ENCODE measurements around the gene RPN2.

Gene RPN2

DNA sequence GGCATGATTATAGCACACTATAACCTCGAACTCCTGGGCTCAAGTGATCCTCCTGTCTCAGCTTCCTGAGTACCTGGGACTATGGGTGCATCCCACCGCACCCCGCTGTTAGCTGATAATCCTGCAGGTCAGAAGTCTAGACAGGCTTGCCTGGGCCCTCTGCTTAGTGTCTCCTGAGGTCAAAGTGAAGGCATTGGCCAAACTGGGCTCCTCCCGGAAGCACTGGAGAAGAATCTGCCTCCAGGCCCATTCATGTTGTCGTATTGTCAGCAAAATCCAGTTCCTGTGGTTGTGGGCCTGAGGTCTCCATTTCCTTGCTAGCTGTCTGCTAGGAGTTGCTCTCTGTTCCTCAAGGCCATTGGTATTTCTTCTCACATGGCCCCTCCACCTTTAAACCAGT is 6.6 kb downstream of the RPN2 start:
- DNase-seq (ENCODE audit: low read depth), result no peak

DNA sequence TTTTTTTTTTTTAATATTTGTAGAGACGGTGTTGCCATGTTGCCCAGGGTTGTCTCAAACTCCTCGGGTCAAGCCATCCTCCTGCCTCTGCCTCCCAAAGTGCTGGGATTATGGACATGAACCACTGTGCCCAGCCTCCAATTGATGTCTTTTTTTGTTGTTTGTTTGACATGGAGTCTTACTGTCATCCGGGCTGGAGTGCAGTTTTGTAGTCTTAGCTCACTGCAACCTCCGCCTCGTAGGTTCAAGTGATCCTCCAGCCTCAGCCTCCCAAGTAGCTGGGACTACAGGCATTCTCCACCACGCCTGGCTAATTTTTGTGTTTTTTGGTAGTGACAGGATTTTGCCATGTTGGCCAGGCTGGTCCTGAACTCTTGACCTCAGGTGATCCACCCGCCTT is 9.7 kb downstream of the RPN2 start:
- no peak for DNase-seq (ENCODE audit: low read depth)

DNA sequence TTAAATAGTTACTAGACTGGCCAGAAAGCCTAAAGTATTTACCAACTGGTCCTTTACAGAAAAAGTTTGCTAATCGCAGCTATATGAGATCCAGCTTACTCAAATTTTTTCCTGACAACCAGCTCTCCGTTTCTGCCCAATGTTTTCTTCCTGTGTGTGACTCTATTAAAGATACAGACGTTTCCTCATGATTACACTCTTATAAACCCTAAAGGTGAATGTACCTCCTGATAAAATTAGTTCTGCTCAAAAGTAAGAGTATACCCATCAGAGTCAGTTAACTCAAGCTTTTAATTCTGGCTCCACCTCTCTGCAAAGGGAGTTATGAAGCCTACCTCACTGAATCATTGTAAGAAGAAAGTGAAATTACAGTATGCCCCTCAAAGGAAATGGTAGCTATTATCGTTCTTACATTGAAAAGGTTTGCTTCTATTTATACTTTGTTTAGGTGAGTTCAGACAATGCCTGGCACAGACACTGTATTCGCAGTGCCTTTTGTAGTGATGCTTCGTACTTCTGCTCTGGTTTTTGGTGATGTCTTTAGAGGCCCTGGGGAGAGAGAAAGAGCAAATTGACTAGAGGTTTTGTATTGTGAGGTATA is 10.4 kb downstream of the RPN2 start:
- DNase-seq (ENCODE audit: low read depth), result no peak

DNA sequence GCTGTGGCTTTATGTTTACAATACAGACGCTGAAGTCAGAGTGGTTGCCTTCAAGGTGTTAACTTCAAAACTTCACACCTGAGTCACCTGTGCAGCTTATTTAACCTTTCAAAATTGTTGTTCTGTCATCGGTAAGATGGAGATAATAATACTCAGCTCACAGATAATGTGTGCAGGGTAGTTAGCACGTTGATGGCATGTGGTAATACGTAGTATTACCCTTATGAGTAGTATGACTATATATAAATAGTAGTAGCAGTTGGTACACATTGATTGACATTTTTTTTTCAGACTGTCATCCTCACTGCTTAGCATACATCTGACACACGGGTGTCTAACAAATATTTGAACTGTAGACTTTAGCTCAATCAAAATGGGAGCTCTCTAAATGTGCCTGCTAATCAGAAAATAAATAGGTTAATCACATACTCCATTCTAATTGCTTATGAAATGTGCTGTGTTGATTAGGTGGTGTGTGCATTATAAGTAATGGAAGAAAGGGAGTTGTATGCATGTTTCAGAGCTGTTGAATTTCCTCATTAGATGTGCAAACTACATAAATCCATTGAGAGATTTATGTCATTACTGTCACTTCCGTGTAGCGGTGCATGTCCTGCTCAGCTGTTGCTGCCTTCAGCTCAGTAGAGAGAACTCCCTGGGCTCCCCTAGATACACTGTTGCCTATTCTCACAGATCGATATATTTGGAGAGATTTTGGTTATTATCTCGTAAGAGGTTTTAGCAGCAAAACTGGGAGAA is 11.4 kb downstream of the RPN2 start:
- no peak for DNase-seq (ENCODE audit: low read depth)

DNA sequence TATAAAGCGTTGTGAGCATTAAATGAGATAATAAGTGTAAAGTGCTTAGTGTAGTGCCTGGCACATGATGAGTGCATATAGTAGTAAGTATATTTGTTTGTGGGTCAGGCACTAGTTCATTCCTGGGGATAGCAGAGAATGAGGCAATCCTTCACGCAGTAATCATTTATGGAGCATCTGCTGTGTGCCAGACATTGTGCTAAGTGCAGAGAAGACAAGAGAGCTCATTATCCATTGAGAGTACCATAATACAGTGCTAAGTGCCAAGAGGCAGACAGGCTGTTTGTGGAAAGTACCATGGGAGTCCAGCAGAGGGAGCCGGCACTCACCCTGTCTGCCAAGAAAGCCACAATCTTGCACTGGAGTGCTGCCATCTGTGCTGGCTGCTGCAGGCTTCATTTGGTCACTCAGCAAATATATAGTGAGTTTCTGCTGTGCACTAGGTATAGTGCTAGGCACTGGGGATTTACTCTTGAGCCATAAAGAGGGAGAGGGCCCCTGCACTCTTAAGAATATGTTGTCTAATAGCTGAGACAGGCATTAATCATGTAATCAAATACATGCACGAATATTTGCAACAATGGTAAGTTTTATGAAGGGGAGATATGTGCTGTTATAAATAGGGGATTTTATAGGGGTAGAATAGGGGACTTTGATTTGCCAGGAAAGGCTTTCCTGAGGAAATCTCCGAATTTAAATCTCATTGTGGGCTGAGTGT is 13.2 kb downstream of the RPN2 start:
- peak; percentile 55 for DNase-seq (ENCODE audit: low read depth)

DNA sequence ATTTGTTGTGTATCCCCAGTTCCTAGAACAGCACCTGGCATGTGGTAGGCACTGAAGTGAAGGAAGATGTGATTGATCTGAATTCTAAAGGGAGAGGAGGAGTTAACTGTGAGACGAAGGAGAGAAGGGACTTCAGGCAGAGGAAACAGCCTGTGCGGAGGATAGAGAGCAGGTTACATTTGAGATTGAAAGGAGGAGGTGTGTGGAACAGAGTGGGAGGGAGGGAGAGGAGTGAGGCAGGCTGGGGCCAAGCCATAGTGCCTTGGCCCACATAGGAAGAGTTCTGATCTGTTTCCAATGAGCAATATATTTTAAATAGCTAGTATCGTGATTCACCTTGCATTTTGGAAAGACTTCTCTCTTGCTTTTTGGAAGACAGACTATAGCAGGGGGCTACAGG is 14.1 kb downstream of the RPN2 start:
- DNase-seq (ENCODE audit: low read depth), result no peak

DNA sequence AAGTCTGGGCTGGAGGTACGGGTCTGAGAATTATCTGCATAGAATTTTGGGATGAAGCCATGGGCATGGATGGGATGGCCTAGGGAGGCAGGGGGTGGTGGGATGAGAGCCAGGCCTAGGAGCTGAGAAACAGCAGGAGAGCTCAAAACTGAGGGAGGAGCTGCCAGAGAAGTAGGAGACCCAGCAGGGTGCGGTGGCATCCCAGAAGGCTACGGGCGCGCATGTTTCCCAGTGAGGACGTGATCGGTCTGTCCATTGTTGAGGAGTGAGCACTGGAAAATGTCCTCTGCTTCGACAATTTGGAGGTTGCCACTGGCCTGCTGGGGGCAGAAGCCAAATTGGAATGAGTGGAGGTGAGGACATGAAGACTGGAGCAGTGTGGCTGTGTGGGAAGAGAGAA is 14.7 kb downstream of the RPN2 start:
- no peak for DNase-seq (ENCODE audit: low read depth)

DNA sequence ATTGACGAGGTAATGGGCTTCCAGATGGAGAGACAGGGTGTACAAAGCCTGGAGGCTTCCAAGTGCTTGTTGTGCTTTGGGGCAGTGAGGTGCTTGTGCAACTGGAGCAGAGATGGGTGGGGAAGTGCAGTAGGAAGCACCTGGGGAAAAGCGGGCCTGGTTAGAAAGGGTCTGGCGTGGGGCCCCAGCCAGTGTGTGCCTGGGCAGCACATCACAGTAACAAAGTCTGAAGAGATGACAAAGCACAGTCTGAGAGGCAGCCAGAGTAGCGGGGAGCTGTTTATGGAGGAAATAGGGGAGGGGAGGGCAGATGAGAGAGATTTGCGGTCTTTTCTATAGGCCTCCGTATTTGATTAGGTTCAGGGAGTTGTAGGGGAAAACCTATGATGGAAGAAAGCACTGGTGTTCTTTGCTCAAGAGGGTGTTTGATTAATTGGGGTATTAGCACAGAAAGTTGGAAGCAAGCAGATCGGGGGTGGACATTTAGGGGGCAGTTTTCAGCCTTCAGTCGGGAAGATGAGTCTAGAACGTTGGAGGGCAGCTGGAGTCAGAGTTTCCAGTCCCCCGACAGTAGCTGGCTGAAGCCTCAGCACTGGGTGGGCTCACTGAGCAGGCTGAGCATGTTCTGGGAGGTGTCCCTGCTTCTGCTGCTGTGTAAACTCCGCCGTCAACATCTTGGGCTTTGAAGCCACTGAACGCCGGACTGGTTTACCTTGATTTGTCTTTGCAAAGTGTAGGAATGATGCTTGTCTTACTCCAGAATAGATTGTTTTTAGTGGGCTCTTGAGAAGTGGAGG is 15.7 kb downstream of the RPN2 start:
- no peak for DNase-seq (ENCODE audit: low read depth)

DNA sequence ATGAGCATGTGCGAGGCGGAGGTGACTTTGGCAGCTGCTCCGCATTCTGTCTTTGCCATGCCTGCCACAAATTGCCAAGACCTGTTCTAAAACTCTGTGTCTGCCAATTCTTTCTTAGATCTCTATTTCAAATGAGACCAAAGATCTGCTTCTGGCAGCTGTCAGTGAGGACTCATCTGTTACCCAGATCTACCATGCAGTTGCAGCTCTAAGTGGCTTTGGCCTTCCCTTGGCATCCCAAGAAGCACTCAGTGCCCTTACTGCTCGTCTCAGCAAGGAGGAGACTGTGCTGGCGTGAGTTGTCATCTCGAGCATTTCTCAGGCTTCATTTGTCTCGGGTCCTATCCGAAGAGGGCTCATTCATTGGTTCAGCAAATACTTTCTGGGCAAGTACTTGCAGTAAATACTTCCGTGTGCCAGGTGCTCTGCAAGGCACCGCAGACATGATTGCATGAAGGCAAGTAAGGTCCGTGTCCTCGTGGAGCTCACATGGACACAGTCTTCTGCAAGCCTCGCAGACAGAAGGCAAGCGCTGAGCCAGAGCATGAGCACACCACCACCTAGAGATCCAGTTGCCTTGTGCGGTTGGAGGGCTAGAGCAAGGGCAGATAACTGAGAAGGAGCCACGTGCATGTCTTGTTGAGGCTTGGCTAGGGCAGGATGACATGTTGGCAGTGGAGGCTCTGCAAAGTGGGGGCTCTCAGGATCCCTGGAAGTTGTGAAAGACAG is 20.0 kb downstream of the RPN2 start:
- no peak for DNase-seq (ENCODE audit: low read depth)

DNA sequence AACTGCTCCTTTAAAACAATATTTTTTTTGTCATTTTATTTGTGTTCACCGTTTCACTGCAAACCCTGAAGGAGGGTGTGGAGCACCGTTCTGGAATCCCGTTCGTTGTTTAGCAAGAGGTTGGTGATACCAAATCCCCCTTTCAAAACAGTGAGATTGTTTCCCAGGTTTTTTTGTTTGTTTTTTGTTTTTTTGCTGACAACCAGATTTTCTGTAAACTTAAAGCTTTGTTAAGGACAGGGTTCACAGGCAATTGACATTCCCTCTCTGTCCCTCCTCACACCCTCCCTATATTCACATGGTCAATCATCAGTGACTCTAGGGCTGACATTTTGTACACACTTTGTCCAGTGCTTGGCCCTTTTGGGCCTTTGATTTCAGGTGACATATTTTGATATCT is 21.2 kb downstream of the RPN2 start:
- no peak for DNase-seq (ENCODE audit: low read depth)

DNA sequence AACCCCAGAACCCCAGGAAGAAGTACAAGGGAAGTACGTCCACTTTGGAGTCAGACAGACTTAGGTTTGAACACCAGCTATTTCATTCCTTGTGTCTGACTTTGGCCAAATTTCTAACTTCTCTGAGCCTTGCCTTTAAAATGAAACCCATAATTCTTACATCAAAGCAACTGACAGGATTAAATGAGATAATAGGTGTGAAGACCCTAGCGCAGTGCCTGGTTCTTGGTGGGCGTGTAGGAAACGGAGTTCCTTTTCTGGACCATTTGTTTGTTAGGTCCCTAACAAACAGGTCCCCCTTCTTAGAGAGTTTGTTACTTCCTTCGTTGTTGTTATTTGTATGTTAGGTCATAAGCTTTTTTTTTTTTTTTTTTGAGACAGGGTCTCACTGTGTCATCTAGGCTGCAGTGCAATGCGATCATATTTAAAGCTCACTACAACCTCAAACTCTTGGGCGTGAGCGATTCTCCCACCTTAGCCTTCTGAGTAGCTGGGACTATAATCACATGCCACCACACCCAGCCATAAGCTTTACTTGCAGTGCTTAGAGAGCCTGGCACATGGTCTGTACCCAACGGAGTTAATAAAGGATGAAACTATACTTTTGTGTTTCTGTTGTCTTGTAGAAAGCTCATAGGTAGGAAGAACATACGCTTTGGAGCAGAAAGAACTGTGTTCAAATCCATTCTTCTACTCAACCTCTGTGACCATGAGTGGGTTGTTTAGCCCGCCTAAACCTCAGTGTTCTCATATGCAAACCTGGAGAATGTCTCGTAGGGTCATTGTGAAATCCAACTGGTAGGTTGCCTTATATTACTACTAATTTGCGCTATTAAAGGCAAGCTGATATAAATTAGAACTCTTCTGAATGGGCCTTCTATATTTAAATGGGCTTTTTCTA is 22.0 kb downstream of the RPN2 start:
- no peak for DNase-seq (ENCODE audit: low read depth)

DNA sequence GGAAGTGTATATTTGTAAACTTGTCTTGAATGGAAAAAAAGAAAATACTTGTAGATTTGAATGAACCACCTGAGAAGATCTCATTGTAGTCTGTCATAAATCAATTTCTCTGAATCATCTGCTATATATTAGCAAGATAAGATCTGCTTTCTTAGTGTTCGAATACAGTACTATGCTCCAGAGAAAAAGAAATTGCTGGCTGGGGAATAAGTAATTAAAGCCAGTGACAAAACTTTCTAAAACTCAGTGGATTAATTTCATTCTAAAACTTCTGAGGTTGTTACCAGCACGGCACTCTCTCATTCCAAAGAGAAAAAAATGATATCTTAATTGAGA is 22.7 kb downstream of the RPN2 start:
- DNase-seq (ENCODE audit: low read depth), result no peak

DNA sequence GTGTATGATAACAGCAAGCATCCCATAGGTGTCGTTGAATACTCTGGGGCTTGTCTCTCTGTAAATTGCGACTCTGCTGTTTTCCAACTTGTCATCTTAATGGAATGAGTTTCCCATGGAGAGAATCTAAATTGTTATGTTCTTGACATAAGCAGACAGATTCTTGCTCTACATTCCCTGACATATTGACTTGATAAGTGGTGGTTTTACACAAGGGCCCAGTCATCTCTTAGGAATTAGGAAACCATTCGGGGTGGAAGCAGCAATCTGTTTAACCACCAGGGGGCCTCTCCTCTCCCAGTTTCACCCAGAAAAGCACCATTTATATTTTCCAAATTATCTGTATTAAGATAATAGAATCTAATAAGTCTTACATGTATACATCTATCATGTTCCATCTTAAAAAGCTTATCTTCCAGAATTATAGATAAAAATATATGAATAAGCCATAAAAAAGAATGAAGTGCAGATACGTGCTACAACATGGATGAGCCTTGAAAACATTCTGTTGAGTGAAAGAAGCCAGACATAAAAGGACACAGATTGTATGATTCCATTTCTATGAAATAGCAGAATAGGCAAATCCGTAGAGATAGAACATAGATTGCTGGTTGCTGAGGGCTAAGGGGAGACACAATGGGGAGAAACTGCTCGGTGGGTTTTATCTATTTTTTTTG is 23.3 kb downstream of the RPN2 start:
- DNase-seq (ENCODE audit: low read depth), result no peak

DNA sequence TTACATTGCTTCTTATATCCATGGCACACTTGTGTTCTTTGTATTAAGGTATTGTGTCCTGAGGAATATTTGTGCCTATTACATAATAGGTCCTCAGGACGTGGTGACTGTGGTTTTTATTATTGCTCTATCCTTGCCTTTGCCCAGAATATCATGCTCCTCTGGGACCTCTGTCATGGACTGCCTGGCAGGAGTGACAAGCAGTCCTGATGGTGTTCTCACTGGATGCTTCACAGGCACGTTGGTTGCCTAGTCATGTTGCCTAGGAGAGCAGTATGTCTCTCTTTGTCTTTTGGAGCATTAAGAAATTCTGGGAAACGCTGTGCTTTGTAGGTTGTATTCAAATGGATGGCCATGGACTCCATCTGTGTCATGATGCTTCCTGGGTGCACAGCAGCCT is 24.9 kb downstream of the RPN2 start:
- no peak for DNase-seq (ENCODE audit: low read depth)

DNA sequence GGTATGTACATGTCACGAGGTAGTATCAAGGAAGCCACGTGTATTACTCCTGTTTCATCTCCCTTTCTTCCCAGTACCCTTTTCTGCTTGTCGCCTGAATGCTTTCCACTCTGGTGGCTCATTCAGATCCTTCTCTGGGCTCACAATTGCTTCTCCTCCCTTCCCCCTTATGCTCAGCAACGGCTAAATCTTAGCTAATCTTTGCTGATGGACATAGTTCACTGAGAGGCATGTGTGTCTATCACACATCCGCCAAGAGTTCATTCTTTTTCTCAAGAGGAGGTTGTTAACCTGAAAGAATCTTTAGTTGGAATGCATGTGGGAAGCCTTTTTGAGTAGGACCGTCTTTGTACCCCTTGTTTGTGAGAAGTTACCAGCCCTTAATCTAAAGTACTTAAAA is 26.0 kb downstream of the RPN2 start:
- no peak for DNase-seq (ENCODE audit: low read depth)

DNA sequence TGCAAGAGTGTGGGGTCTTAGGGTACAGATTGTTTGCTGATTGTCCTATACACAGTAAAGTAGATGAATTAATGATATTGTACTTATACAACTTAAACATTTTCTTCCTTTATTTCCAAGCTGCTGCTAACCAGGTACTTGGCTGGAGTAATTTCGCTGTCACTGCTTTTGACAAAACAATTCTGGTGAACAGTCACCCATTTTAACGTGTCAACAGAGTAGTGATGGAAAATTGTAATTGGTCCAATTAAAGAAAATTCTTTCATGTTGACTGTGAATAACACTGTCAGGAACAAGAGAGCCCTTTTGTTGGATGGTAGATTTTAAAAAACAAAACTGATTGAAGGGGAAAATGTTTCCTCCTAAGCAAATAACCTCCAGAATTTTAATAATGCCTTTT is 26.7 kb downstream of the RPN2 start:
- DNase-seq (ENCODE audit: low read depth), result no peak

DNA sequence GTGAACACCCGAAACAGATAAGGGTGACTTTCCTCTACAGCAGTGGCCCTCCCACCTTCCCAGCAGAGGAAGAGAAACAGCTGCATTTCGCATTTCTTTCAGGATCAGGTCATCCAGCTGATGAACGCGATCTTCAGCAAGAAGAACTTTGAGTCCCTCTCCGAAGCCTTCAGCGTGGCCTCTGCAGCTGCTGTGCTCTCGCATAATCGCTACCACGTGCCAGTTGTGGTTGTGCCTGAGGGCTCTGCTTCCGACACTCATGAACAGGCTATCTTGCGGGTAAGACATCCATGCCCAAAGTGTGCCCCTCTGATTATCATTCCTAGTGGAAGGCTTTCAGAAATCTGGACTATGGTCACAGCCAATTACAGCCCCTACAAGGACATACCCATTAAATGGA is 28.0 kb downstream of the RPN2 start:
- no peak for DNase-seq (ENCODE audit: low read depth)

DNA sequence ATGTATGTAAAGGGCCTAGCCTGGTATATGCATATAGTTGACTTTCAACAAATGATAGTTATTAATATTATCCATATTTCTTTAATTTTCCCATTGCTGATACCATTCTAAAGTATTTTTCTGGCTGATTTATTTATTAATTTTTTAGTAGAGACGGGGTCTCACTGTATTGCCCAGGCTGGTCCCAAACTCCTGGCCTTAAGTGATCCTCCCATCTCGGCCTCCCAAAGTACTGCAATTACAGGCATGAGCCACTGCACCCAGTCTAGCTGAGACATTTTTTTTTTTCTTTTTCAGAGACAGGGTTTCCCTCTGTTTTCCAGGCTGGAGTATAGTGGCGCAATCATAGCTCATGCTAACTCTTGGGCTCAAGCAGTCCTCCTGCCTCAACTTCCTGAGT is 30.1 kb downstream of the RPN2 start:
- no peak for DNase-seq (ENCODE audit: low read depth)

DNA sequence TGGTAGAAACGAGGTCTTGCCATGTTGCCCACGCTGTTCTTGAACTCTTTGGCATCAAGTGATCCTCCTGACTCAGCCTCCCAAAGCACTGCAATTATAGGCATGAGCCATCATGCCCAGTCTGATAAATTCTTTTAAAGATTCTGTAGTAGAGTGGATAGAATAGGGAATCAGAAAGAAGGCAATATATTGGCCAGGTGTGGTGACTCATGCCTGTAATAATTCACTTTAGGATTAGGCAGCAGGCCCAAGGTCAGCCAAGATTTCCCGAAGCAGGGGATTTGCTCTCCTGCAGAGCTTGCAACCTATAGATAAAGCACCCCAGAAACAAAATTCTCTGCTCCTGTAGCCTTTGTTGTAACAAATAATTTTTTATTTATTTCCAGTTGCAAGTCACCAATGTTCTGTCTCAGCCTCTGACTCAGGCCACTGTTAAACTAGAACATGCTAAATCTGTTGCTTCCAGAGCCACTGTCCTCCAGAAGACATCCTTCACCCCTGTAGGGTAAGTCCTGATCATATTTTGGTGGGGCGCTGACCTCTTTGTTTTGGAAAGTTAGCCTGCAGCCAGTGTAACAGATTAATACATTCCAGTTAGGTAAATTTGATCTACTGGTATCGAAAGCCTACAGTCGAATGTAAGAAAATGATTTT is 30.7 kb downstream of the RPN2 start:
- no peak for DNase-seq (ENCODE audit: low read depth)

DNA sequence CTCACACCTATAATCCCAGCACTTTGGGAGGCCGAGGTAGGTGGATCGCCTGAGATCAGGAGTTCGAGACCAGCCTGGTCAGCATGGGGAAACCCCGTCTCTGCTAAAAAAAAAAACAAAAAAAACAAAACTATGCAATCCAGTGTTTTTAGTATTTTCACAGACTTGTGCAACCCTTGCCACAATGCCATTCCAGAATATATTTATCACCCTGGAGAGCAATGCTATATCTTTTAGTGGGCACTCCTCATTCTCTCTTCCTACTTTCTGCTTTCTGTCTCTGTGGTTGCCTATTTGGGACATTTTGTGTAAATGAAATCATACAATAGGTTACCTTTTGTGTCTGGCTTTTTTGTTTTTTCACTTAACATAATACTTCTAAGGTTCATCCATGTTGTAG is 39.3 kb downstream of the RPN2 start:
- DNase-seq (ENCODE audit: low read depth), result no peak

All from activated T-cell treated with anti-CD3 and anti-CD28 coated beads for 24 hours (primary cell).